ENCODE results near the gene TRIM62. TPM values are rescaled to one million over a fixed set of nuclear protein-coding genes. Genes with fewer than 3 reads are reported as not detected.
"Not testable (repeated sequence)": the region's sequence is repeated elsewhere in the genome, so short reads cannot be mapped to it uniquely, and the experiment has no call there.

TRIM62 gene
- total RNA-seq, 1 experiment from 2014 or later = 2.5 TPM

GRCh38 chr1:33137800-33138199, 44.0 kb downstream of the TRIM62 start:
- H3K27ac Mint-ChIP-seq (ENCODE audit: unreplicated experiment) = no peak overlapping the region
- H3K4me1 Mint-ChIP-seq (ENCODE audit: low read depth, unreplicated experiment) = no peaks in the 10 kb centered on the region
- H3K9me3 ChIP-seq = no peaks in the 10 kb centered on the region
- no peak for DNase-seq
- no peak overlapping the region for H3K4me3 ChIP-seq (ENCODE audit: low read depth, low read length)
- POLR2A ChIA-PET = no interaction called here
- H3K9me3 Mint-ChIP-seq (ENCODE audit: unreplicated experiment) = no peaks in the 10 kb centered on the region
- H3K36me3 ChIP-seq (ENCODE audit: control insufficient read depth, insufficient read depth, low read length) = no peaks in the 10 kb centered on the region
- H3K4me1 ChIP-seq = no peaks in the 10 kb centered on the region
- CTCF ChIA-PET = interaction anchor here (0.6 kb wide), 1 partner anchor 204 kb away, joined by 3 read pairs; no protein-coding TSS in a partner anchor
- BruUV-seq (replicated peaks) = no TSS peak
- intact Hi-C loops (cut with micrococcal nuclease; ENCODE audit: unreplicated experiment) = no loop called here
- peak in 1 of 2 experiments; percentile 35 for TF ChIP-seq CTCF (IDR thresholded peaks at IDR 0.05; ENCODE audit: insufficient read depth in 1 of 2, low read depth in 1 of 2, low read length in 1 of 2, severe bottlenecking in 1 of 2, unreplicated experiment in 1 of 2)
- H3K4me3 Mint-ChIP-seq (ENCODE audit: unreplicated experiment) = no peak overlapping the region
- H3K36me3 Mint-ChIP-seq (ENCODE audit: insufficient read depth, unreplicated experiment) = no peaks in the 10 kb centered on the region
- no peaks in the 10 kb centered on the region for H3K27me3 Mint-ChIP-seq (ENCODE audit: insufficient read depth, unreplicated experiment)
- no peaks in the 10 kb centered on the region for H3K27me3 ChIP-seq (replicated peaks; ENCODE audit: control insufficient read depth, insufficient read depth, low read length)

GRCh38 chr1:33136041-33136440, 45.8 kb downstream of the TRIM62 start:
- H3K4me3 Mint-ChIP-seq (ENCODE audit: unreplicated experiment); H3K27me3 Mint-ChIP-seq (ENCODE audit: insufficient read depth, unreplicated experiment); DNase-seq; H3K27me3 ChIP-seq (replicated peaks; ENCODE audit: control insufficient read depth, insufficient read depth, low read length); H3K4me3 ChIP-seq (ENCODE audit: low read depth, low read length); H3K9me3 ChIP-seq; H3K4me1 ChIP-seq; H3K9me3 Mint-ChIP-seq (ENCODE audit: unreplicated experiment); H3K4me1 Mint-ChIP-seq (ENCODE audit: low read depth, unreplicated experiment); BruUV-seq (replicated peaks); H3K36me3 ChIP-seq (ENCODE audit: control insufficient read depth, insufficient read depth, low read length); POLR2A ChIA-PET; H3K36me3 Mint-ChIP-seq (ENCODE audit: insufficient read depth, unreplicated experiment); intact Hi-C loops (cut with micrococcal nuclease; ENCODE audit: unreplicated experiment); H3K27ac Mint-ChIP-seq (ENCODE audit: unreplicated experiment): not testable (repeated sequence)
- CTCF ChIA-PET = interaction anchor here (0.5 to 0.6 kb wide), 2 partner anchors 17 to 296 kb away, joined by 3 read pairs; no protein-coding TSS in a partner anchor

GRCh38 chr1:33133478-33134105, 48.3 kb downstream of the TRIM62 start:
- Mint-ChIP-seq H3K4me3 (ENCODE audit: unreplicated experiment) (no peak overlapping the region), H3K36me3 (ENCODE audit: insufficient read depth, unreplicated experiment) (no peaks in the 10 kb centered on the region), H3K9me3 (ENCODE audit: unreplicated experiment) (no peaks in the 10 kb centered on the region), H3K4me1 (ENCODE audit: low read depth, unreplicated experiment) (peaks cover 6% of the 10 kb centered on the region), H3K27ac (ENCODE audit: unreplicated experiment) (no peak overlapping the region), H3K27me3 (ENCODE audit: insufficient read depth, unreplicated experiment) (no peaks in the 10 kb centered on the region)
- DNase-seq = no peak
- no peak for TF ChIP-seq CTCF (IDR thresholded peaks at IDR 0.05; ENCODE audit: insufficient read depth in 1 of 2, low read depth in 1 of 2, low read length in 1 of 2, severe bottlenecking in 1 of 2, unreplicated experiment in 1 of 2)
- CTCF ChIA-PET = no interaction called here
- no peaks in the 10 kb centered on the region for H3K4me1 ChIP-seq
- no peaks in the 10 kb centered on the region for H3K27me3 ChIP-seq (replicated peaks; ENCODE audit: control insufficient read depth, insufficient read depth, low read length)
- POLR2A ChIA-PET = no interaction called here
- no TSS peak for BruUV-seq (replicated peaks)
- no peaks in the 10 kb centered on the region for H3K36me3 ChIP-seq (ENCODE audit: control insufficient read depth, insufficient read depth, low read length)
- H3K9me3 ChIP-seq = no peaks in the 10 kb centered on the region
- H3K4me3 ChIP-seq (ENCODE audit: low read depth, low read length) = no peak overlapping the region
- intact Hi-C loops (cut with micrococcal nuclease; ENCODE audit: unreplicated experiment) = no loop called here
